Hepatocyte (in vitro differentiated cells): ENCODE data around the gene SHISA4.

Experiments used
- EZH2 ChIP-seq: fragments of 200-600 bp; sonication (generic); IDR thresholded peaks from 2 replicates; pipeline ENCODE4 v1.6.1; 2016; ENCODE audit warnings: antibody characterized with exemption, mild to moderate bottlenecking, borderline replicate concordance
- EZH2phosphoT487 ChIP-seq: fragments of 200-600 bp; sonication (generic); IDR thresholded peaks from one replicate; pipeline ENCODE4 v1.6.1; 2018; ENCODE audit warnings: antibody characterized with exemption, mild to moderate bottlenecking, low read depth, moderate library complexity; ENCODE audit not compliant: unreplicated experiment, severe bottlenecking
- TF ChIP-seq, protein P1 (sequence below): fragments of 200-600 bp; sonication (generic); IDR thresholded peaks from 2 replicates; pipeline ENCODE4 v1.5.1; 2016; ENCODE audit warnings: antibody characterized with exemption, mild to moderate bottlenecking; ENCODE audit not compliant: poor library complexity

GRCh38 chr1:201941420-201942128 is 52.9 kb downstream of the SHISA4 start:
- TF ChIP-seq EZH2 (no peak), EZH2phosphoT487 (no peak)
- TF ChIP-seq, protein P1, sequence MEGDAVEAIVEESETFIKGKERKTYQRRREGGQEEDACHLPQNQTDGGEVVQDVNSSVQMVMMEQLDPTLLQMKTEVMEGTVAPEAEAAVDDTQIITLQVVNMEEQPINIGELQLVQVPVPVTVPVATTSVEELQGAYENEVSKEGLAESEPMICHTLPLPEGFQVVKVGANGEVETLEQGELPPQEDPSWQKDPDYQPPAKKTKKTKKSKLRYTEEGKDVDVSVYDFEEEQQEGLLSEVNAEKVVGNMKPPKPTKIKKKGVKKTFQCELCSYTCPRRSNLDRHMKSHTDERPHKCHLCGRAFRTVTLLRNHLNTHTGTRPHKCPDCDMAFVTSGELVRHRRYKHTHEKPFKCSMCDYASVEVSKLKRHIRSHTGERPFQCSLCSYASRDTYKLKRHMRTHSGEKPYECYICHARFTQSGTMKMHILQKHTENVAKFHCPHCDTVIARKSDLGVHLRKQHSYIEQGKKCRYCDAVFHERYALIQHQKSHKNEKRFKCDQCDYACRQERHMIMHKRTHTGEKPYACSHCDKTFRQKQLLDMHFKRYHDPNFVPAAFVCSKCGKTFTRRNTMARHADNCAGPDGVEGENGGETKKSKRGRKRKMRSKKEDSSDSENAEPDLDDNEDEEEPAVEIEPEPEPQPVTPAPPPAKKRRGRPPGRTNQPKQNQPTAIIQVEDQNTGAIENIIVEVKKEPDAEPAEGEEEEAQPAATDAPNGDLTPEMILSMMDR = no peak
